PC-9 (cell line): Measurements from ENCODE around the gene GRAMD2A.

Experiments
- EZH2 ChIP-seq: fragments of 200-600 bp; sonication (generic); IDR thresholded peaks from 2 replicates; pipeline ENCODE4 v1.8.0; 2017; ENCODE audit warnings: antibody characterized with exemption, low read depth
- TF ChIP-seq, protein P1 (sequence below): fragments of 200-600 bp; sonication (generic); conservative IDR thresholded peaks from 2 replicates; pipeline ENCODE4 v1.6.1; 2017; ENCODE audit warnings: mixed run types, antibody characterized with exemption, mild to moderate bottlenecking, moderate library complexity

DNA sequence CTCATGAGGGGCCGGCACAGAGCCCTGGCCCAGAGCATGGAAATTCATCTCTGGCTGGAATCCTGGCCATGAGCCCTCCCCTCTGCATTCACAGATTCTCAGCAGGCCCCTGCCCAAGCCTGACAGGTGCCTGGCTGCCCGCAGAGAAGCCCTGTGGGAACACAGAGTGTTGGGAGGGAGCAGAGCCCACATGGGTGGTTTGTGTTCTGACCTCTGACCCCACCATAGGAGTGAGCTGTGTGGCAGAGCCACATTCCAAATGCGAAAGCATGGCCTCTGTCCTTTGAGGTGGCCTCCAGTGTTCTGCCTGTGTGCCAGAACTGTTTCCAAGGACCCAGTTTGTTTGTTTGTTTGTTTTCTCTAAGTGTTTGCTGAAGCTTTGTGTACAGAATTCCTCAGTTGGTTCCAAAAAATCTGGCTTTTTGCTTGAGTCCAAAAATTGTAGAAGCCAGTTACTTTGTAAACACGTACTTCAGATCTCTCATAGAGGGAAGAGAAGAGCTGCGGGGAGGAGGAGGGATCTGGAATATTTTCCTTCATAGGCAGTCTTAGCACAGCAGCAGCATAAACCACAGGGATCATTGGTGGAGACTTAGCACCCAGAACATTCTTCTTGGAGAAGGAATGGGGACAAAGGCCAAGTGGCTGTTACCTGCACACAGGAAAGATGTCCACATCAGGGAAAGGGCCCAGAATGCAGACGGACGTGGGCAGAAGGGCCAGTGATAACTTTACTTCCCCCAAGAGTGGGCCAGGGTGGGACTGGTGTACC is 36.0 kb downstream of the GRAMD2A start:
- TF ChIP-seq, protein P1, sequence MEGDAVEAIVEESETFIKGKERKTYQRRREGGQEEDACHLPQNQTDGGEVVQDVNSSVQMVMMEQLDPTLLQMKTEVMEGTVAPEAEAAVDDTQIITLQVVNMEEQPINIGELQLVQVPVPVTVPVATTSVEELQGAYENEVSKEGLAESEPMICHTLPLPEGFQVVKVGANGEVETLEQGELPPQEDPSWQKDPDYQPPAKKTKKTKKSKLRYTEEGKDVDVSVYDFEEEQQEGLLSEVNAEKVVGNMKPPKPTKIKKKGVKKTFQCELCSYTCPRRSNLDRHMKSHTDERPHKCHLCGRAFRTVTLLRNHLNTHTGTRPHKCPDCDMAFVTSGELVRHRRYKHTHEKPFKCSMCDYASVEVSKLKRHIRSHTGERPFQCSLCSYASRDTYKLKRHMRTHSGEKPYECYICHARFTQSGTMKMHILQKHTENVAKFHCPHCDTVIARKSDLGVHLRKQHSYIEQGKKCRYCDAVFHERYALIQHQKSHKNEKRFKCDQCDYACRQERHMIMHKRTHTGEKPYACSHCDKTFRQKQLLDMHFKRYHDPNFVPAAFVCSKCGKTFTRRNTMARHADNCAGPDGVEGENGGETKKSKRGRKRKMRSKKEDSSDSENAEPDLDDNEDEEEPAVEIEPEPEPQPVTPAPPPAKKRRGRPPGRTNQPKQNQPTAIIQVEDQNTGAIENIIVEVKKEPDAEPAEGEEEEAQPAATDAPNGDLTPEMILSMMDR: no peak
- TF ChIP-seq EZH2: no peak
